Measurements from ENCODE around the gene C17orf100.
"Not testable (repeated sequence)": the region's sequence is repeated elsewhere in the genome, so short reads cannot be mapped to it uniquely, and the experiment has no call there.

Gene C17orf100

DNA sequence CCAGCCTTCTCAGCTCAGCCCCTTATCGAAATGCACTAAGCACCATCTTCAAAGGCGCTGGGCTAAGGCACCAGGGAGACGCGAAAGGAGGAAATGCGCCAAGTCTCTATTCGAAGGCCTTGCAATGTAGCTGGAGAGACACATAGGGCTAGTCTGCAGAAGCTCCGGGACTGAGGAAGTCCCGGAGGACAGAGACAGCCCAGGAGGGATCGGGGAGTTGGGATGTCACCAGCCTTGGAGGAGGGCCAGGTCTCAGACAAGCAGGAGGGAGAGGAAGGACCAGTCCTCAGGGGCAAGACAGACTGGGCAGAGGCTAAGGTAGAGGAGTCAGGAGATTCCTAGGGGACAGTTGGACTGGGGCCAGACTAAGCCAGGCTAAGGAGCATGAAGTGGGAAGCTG lies 8.5 kb downstream of the C17orf100 start:
- no peak overlapping the region for H3K9ac ChIP-seq (ENCODE audit: insufficient read length)
- no peaks in the 10 kb centered on the region for H3K9me3 ChIP-seq (ENCODE audit: low read depth, low read length)
- H3K36me3 ChIP-seq (ENCODE audit: insufficient read depth, low read length), result no peaks in the 10 kb centered on the region
- TF ChIP-seq FOXP2 (optimal IDR thresholded peaks at IDR 0.05; ENCODE audit: control extremely low read depth, extremely low read length, insufficient read depth), result no peak
- no peak for TF ChIP-seq POLR2AphosphoS5 (IDR thresholded peaks at IDR 0.05; ENCODE audit: borderline replicate concordance, low read depth, low read length)
- no peak for TF ChIP-seq EZH2 (IDR thresholded peaks at IDR 0.05)
- no peak overlapping the region for H3K27ac ChIP-seq
- H3K4me3 ChIP-seq, result no peak overlapping the region
- DNase-seq (ENCODE audit: low read depth, low spot score), result no peak

- TF ChIP-seq EZH2 (IDR thresholded peaks at IDR 0.05), result no peak
- TF ChIP-seq POLR2AphosphoS5 (IDR thresholded peaks at IDR 0.05; ENCODE audit: borderline replicate concordance, low read depth, low read length), result no peak
- no peak for TF ChIP-seq FOXP2 (optimal IDR thresholded peaks at IDR 0.05; ENCODE audit: control extremely low read depth, extremely low read length, insufficient read depth)
- Histone ChIP-seq H3K9me3 (ENCODE audit: low read depth, low read length) (no peaks in the 10 kb centered on the region), H3K36me3 (ENCODE audit: insufficient read depth, low read length) (no peaks in the 10 kb centered on the region), H3K4me3 (no peak overlapping the region), H3K9ac (ENCODE audit: insufficient read length) (no peak overlapping the region), H3K27ac (no peak overlapping the region)
- DNase-seq (ENCODE audit: low read depth, low spot score), result no peak
These were observed 9.4 kb downstream of the C17orf100 start for GRCh38 chr17:6660805-6661463.

DNA sequence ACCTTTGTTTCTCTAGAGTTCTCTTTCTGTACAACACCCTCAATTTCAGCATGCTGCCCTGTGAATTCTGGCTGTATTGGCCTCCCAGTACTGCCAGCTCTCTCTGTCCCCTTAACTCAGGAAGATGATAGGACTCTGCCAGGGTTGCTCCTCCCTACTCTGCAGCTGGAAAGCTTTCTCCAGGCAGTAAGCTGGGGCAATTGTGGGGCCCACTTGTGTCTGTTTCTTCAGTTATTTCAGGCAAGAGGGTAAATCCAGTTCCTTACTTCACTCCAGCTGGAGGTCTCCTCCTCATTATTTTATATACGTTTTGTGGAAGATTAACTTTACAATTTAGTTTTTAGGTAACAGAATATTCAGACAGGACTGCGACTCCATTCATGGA lies 9.9 kb downstream of the C17orf100 start:
- Histone ChIP-seq H3K4me3 (no peak overlapping the region), H3K27ac (no peak overlapping the region), H3K9me3 (ENCODE audit: low read depth, low read length) (no peaks in the 10 kb centered on the region), H3K9ac (ENCODE audit: insufficient read length) (no peak overlapping the region), H3K36me3 (ENCODE audit: insufficient read depth, low read length) (no peaks in the 10 kb centered on the region)
- TF ChIP-seq EZH2 (IDR thresholded peaks at IDR 0.05) (no peak), POLR2AphosphoS5 (IDR thresholded peaks at IDR 0.05; ENCODE audit: borderline replicate concordance, low read depth, low read length) (no peak), FOXP2 (optimal IDR thresholded peaks at IDR 0.05; ENCODE audit: control extremely low read depth, extremely low read length, insufficient read depth) (no peak)
- DNase-seq (ENCODE audit: low read depth, low spot score), result no peak

DNA sequence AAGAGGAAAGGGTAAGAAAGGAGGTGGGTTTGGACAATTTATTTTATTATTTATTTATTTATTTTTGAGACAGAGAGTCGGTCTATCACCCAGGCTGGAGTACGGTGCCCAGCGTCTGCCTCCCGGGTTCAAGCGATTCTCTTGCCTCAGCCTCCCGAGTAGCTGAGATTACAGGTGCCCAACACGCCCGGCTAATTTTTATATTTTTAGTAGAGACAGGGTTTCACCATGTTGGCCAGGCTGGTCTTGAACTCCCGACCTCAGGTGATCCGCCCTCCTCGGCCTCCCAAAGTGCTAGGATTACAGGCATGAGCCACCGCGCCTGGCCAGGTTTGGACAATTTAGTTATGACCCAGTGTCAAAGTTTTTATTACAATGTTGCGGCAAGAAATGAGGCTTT lies 11.6 kb downstream of the C17orf100 start:
- H3K9me3 ChIP-seq (ENCODE audit: low read depth, low read length); DNase-seq (ENCODE audit: low read depth, low spot score); H3K36me3 ChIP-seq (ENCODE audit: insufficient read depth, low read length); H3K4me3 ChIP-seq; H3K9ac ChIP-seq (ENCODE audit: insufficient read length); H3K27ac ChIP-seq: not testable (repeated sequence)

DNA sequence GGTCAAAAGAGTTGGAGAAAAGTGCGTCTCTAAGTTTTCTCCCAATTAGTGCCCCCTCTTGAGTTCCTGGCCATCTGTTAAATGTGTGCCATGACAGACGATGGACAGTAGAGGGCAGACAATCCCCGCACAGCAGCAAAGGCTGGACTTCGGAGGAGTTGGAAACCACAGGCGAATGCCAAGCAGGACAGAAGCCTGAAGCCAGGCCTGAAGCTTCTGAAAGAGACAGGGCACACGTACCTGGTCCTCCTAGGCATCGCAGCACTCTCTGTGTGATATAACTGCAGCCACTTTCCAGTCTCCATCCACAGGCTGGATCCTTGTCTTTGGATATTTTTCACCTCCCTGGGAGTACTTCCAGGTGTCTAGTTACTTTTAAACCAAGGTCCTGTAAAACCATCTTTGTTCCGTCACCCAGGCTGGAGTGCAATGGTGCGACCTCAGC lies 14.5 kb downstream of the C17orf100 start:
- no peak for DNase-seq (ENCODE audit: low read depth, low spot score)
- Histone ChIP-seq H3K9ac (ENCODE audit: insufficient read length) (no peak overlapping the region), H3K4me3 (no peak overlapping the region)

DNA sequence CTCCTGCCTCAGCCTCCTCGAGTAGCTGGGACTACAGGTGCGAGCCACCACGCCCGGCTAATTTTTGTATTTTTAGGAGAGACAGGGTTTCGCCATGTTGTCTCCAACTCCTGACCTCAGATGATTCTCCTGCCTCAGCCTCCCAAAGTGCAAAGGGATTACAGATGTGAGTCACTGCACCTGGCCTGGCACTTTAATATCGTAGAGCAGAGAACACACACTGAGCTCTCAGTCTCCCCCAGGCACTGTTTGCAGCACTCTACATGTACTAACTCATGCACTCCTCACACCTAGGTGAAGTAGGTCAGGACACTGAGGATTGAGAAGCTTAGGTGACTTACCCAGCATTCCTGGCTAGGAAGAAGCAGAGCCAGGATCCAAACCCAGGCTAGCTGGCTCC lies 15.0 kb downstream of the C17orf100 start:
- Histone ChIP-seq H3K9me3 (ENCODE audit: low read depth, low read length) (no peaks in the 10 kb centered on the region), H3K4me3 (no peak overlapping the region), H3K27ac (no peak overlapping the region), H3K36me3 (ENCODE audit: insufficient read depth, low read length) (no peaks in the 10 kb centered on the region), H3K9ac (ENCODE audit: insufficient read length) (no peak overlapping the region)
- TF ChIP-seq FOXP2 (optimal IDR thresholded peaks at IDR 0.05; ENCODE audit: control extremely low read depth, extremely low read length, insufficient read depth) (no peak), EZH2 (IDR thresholded peaks at IDR 0.05) (no peak), POLR2AphosphoS5 (IDR thresholded peaks at IDR 0.05; ENCODE audit: borderline replicate concordance, low read depth, low read length) (no peak)
- DNase-seq (ENCODE audit: low read depth, low spot score), result no peak

More for the DNA sequence above, 14.5 kb downstream of the C17orf100 start:
- Histone ChIP-seq H3K9me3 (ENCODE audit: low read depth, low read length) (no peaks in the 10 kb centered on the region), H3K27ac (no peak overlapping the region), H3K36me3 (ENCODE audit: insufficient read depth, low read length) (no peaks in the 10 kb centered on the region)
- TF ChIP-seq EZH2 (IDR thresholded peaks at IDR 0.05) (no peak), FOXP2 (optimal IDR thresholded peaks at IDR 0.05; ENCODE audit: control extremely low read depth, extremely low read length, insufficient read depth) (no peak), POLR2AphosphoS5 (IDR thresholded peaks at IDR 0.05; ENCODE audit: borderline replicate concordance, low read depth, low read length) (no peak)

- DNase-seq (ENCODE audit: low read depth, low spot score), result no peak
- TF ChIP-seq POLR2AphosphoS5 (IDR thresholded peaks at IDR 0.05; ENCODE audit: borderline replicate concordance, low read depth, low read length) (no peak), EZH2 (IDR thresholded peaks at IDR 0.05) (no peak), FOXP2 (optimal IDR thresholded peaks at IDR 0.05; ENCODE audit: control extremely low read depth, extremely low read length, insufficient read depth) (no peak)
These were observed 16.0 kb downstream of the C17orf100 start for GRCh38 chr17:6667516-6667915.

GRCh38 chr17:6668219-6668618 lies 16.7 kb downstream of the C17orf100 start:
- DNase-seq (ENCODE audit: low read depth, low spot score), result no peak
- no peak overlapping the region for H3K27ac ChIP-seq
- no peak for TF ChIP-seq FOXP2 (optimal IDR thresholded peaks at IDR 0.05; ENCODE audit: control extremely low read depth, extremely low read length, insufficient read depth)
- no peak for TF ChIP-seq EZH2 (IDR thresholded peaks at IDR 0.05)
- no peak for TF ChIP-seq POLR2AphosphoS5 (IDR thresholded peaks at IDR 0.05; ENCODE audit: borderline replicate concordance, low read depth, low read length)
- no peak overlapping the region for H3K4me3 ChIP-seq
- no peak overlapping the region for H3K9ac ChIP-seq (ENCODE audit: insufficient read length)
- H3K36me3 ChIP-seq (ENCODE audit: insufficient read depth, low read length), result no peaks in the 10 kb centered on the region
- H3K9me3 ChIP-seq (ENCODE audit: low read depth, low read length), result no peaks in the 10 kb centered on the region

More at GRCh38 chr17:6667516-6667915, 16.0 kb downstream of the C17orf100 start:
- Histone ChIP-seq H3K27ac (no peak overlapping the region), H3K4me3 (no peak overlapping the region), H3K9me3 (ENCODE audit: low read depth, low read length) (no peaks in the 10 kb centered on the region), H3K9ac (ENCODE audit: insufficient read length) (no peak overlapping the region), H3K36me3 (ENCODE audit: insufficient read depth, low read length) (no peaks in the 10 kb centered on the region)

Data from SK-N-MC (cell line).